AG09309 (cell line): ENCODE measurements around the gene NFATC3.

Experiments
- DNase-seq: peaks from one replicate; pipeline ENCODE4 v3.0.0-alpha.2; 2010; ENCODE audit warnings: low read depth
- H3K4me3 ChIP-seq: 2 replicates; pipeline ENCODE4 v1.5.1; 2011; ENCODE audit warnings: mild to moderate bottlenecking, low read depth, low read length, moderate library complexity; ENCODE audit not compliant: control insufficient read depth
- TF ChIP-seq, protein P1 (sequence below): IDR thresholded peaks from 2 replicates; pipeline ENCODE4 v1.5.1; 2011; ENCODE audit warnings: mild to moderate bottlenecking, low read depth, low read length, inconsistent platforms; ENCODE audit not compliant: insufficient read depth, control insufficient read depth; ENCODE audit errors: missing control alignments

NFATC3 gene

DNA sequence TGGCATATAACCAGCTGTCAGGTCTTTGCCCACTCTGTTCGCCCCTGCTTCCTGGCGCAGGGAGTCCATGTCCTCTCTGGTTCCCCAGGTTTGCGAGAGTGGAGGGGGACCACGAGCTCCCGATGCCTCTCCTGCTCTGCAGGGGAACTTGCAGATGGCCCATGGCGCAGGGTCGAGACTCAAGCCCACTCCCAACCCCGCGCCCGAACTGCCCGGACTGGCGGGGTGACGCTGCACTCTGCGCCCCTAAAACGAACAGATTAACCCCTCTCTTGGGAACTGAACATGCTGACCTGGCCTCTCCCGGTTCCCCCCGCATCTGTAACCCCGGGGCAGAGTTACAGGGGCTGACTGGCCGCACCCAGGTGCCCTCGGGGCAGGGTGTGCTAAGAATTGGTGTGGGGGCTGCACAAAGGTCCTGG lies 159.3 kb downstream of the NFATC3 start:
- peak overlapping the region; percentile 96 for H3K4me3 ChIP-seq
- TF ChIP-seq, protein P1, sequence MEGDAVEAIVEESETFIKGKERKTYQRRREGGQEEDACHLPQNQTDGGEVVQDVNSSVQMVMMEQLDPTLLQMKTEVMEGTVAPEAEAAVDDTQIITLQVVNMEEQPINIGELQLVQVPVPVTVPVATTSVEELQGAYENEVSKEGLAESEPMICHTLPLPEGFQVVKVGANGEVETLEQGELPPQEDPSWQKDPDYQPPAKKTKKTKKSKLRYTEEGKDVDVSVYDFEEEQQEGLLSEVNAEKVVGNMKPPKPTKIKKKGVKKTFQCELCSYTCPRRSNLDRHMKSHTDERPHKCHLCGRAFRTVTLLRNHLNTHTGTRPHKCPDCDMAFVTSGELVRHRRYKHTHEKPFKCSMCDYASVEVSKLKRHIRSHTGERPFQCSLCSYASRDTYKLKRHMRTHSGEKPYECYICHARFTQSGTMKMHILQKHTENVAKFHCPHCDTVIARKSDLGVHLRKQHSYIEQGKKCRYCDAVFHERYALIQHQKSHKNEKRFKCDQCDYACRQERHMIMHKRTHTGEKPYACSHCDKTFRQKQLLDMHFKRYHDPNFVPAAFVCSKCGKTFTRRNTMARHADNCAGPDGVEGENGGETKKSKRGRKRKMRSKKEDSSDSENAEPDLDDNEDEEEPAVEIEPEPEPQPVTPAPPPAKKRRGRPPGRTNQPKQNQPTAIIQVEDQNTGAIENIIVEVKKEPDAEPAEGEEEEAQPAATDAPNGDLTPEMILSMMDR = no peak
- no peak for DNase-seq

DNA sequence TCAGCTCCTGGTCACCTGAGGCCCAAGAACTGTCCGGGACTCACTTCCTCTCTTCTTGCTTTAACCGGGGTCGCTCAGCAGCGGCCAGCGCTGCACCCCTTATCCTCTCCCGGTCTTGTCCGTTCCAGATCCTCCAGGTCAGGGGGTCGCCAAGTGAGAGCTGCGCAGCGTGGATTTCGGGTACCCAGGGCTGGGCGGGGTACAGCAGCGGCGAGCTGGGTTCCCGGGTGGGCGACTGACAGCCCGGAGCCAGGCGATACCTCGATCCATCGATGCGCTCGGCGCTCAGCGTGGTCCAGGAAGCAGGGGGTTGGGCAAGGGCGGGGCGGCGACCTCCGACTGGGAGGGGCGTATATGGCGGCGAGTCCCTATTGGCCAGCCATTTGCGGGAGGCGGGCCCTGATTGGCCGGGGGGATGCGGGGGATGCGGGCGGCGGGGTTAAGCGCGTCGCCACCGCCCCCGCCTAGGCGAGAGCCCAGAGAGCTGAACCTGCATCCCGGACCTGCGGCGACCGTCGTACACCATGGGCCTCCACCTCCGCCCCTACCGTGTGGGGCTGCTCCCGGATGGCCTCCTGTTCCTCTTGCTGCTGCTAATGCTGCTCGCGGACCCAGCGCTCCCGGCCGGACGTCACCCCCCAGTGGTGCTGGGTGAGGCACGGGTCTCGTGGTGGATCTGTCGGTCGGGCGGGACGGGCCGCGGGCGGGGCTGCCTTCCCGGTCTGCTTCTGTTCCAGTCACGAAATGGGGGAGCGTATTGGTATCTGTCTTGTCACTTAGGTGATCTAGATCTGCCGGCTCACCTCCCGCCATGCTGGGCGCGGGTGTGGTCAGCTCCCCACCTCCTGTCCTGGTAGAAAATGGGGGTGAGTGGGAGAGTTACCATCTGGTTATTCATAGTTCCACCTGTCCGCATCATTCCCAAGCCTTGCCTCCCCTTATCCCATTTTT lies 160.0 kb downstream of the NFATC3 start, which contains the start of gene PLA2G15:
PLA2G15 (plus strand) TSS at position 471 of the 951 bp plus-strand sequence; CDS start at position 525, 54 bp downstream.
- TF ChIP-seq, protein P1 = no peak
- peak within 1 kb of the TSS; percentile 96 for H3K4me3 ChIP-seq
- peak; percentile 78 for DNase-seq

DNA sequence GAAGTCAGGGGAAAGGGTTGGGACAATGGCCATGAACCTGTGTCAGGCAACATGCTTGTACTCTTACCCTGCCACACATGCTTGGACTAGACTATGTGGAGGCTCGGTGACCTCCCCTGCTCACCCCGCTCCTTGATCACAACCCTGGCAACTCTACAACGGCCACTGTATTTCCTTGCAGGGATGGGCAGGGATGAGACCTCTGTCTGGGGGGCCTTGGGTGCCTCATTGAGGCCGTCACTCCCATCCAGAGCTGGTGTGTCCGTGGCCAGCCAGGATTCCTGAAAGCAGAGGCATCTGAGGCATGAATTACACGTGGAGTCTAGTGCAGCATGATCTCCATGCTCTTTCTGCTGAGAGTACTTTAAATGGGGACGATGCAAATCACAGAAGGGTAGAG lies 161.0 kb downstream of the NFATC3 start:
- H3K4me3 ChIP-seq = peak overlapping the region; percentile 96
- DNase-seq = no peak
- TF ChIP-seq, protein P1 = no peak

DNA sequence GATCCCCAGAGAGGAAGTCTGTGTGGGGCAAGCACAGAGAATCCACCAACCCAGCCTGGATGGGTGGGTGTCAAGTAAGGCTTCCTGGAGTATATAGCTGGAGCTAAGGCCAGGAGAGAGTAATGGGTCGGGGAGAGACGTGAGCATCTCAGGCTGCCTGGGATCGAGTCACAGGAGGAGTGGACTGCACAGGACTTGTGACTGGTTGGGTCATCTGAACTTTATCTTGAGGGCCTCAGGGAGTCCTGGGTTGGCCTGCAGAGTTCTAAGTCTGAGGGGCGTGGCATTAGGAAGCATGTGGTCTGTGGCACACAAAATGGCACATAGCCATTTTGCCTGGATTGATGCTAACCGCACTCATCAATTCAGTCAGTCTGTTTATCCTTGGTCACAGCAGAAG lies 161.5 kb downstream of the NFATC3 start:
- no peak overlapping the region for H3K4me3 ChIP-seq

DNA sequence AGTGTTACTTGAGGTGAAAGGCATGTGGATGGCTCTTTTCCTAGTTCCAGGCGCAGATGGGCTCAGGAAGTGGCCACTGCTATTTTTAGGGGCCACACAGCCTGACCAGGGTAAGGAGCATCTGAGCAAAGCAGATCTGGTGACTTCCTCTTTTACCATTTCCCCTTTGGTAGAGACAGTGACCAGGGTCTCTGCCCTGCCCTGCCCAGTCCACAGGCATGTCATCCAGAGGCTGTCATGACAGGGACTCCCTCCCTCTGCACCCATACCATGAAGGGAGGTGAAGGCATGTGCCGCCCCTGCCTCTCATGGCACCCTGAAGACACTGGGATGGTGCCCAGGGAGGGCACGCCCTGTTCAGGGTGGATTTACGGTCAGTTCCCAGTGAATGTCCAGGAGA lies 162.2 kb downstream of the NFATC3 start:
- H3K4me3 ChIP-seq = no peak overlapping the region
- TF ChIP-seq, protein P1 = no peak

More for the DNA sequence above, 161.5 kb downstream of the NFATC3 start:
- TF ChIP-seq, protein P1 = no peak
- DNase-seq = no peak

DNA sequence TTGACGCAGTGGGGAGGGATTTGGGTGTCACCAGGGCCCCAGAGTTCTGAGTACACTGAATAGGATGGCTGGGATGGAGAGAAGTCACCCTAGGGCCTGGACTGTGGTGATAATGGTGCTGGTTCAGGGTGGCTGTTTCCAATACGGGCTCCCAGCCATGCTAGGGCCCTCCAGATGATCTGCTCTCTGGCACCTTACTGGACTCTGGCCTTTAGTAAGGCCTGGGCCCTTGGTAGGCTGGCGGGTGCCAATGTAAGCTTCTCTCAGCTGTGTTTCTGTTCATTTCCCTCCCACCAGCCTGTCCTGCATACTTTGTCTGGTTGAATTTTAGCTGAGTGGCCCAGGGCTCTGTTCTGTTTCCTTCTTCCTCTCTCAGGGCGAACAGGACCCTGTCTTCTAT lies 162.8 kb downstream of the NFATC3 start:
- DNase-seq = no peak
- TF ChIP-seq, protein P1 = no peak
- no peak overlapping the region for H3K4me3 ChIP-seq

More for the DNA sequence above, 162.2 kb downstream of the NFATC3 start:
- no peak for DNase-seq

DNA sequence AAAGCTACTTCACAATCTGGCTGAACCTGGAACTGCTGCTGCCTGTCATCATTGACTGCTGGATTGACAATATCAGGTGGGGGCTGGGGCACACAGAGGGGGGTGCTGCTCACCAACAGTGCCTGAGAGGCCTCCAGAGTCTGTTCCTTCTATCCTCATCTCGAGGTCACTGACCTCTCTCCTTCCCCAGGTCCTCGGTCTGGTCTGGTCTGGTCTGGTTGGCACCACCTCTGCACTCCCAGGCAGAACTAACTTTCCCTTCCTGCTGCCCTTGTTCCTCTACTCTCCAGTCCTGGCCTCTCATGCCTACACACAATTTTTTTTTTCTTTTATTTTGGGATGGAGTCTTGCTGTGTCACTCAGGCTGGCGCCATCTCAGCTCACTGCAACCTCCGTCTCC lies 164.2 kb downstream of the NFATC3 start:
- TF ChIP-seq, protein P1 = no peak
- no peak for DNase-seq
- H3K4me3 ChIP-seq = no peak overlapping the region
